NCI-H1092 (cell line): Measurements from ENCODE around the gene PKN3.
A peak's percentile ranks its signal among the peaks of the same experiment; 100 is the strongest.
"Not testable (repeated sequence)": the region's sequence is repeated elsewhere in the genome, so short reads cannot be mapped to it uniquely, and the experiment has no call there.

ENCODE experiments used
- DNase-seq: peaks from one replicate; lab custom pipeline; 2025; lab: John Stamatoyannopoulos, UW

Gene PKN3

DNA sequence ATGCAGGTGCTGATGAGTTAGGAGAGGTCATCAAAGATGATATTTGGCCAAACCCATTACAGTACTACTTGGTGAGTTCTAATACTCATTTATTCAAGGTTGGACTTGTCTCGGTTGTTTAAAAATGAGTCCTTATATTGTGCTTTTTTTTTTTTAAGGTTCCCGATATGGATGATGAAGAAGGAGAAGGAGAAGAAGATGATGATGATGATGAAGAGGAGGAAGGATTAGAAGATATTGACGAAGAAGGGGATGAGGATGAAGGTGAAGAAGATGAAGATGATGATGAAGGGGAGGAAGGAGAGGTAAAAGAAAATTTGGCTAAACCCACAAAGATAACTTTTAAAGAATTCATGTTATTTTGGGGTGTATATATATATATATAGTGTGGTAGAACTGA is 8.6 kb upstream of the PKN3 start:
- DNase-seq, result not testable (repeated sequence)

DNA sequence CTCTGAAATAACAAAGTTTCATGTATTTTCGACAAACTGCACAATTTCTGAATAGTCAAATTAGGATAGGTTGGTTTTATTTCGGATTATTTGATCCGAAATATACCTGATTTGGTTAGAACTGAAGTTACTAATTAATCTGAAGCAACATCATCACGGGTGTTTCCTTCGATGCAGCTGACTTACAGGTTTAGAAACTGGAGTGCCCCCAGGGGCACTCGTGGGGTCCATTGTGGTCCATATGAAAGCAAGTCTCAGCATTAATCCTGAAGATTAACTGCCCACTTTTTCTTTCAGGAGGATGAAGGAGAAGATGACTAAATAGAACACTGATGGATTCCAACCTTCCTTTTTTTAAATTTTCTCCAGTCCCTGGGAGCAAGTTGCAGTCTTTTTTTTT is 8.0 kb upstream of the PKN3 start:
- DNase-seq, result no peak

DNA sequence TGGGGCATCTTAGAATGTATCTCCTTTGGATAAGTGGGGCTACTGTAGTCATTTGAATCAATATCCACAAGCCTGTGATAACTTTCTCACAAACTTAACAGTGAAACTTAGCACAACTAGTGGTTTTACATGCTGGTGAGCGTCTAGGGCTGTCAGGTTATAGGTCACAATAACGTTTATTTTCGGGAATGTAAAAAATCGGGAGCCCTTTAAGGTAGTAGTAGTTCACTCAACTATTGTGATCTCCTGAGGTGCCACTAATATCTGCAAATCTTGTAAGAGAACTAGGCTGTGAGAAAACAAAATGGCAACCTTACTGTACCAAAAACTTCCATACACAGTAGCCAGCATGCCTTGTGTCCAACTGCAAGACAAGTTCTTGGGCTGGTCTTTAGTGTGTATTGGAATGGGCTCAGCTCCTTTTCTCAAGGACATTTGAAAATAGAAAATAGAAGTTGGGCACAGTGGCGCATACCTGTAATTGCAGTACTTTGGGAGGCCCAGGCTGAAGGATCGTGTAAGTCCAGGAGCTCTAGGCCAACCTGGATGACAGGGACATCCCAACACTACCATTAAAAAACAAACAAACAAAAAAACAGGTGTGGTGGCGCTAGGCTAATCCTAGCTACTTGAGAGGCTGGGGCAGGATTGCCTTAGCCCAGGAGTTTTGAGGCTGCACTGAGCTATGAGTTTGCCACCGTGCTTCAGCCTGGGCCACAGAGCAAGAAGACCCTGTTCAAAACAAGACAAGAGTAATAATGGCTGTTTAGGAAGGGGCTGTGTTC is 5.2 kb upstream of the PKN3 start:
- no peak for DNase-seq

DNA sequence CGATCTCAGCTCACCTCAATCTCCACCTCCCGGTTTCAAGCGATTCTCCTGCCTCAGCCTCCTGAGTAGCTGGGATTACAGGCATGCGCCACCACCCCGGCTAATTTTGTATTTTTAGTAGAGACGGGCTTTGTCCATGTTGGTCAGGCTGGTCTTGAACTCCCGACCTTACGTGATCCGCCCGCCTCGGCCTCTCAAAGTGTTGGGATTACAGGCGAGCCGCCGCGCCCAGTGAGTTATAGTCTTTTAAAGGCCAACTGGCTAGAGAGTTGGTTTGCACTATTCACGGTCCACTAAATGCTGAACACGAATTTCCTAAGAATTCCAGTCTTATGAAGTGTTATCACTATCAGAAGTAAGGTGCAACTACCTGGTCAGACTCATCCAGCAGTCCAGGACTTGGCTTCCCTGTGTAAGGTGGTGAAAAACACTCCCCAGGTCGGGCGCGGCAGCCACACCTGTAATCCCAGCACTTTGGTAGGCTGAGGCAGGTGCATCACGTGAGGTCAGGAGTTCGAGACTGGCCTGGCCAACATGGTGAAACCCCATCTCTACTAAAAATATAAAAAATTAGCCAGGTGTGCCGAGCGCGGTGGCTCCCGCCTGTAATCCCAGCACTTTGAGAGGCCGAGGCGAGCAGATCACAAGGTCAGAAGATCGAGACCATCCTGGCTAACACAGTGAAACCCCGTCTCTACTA is 3.1 kb upstream of the PKN3 start:
- DNase-seq, result not testable (repeated sequence)

DNA sequence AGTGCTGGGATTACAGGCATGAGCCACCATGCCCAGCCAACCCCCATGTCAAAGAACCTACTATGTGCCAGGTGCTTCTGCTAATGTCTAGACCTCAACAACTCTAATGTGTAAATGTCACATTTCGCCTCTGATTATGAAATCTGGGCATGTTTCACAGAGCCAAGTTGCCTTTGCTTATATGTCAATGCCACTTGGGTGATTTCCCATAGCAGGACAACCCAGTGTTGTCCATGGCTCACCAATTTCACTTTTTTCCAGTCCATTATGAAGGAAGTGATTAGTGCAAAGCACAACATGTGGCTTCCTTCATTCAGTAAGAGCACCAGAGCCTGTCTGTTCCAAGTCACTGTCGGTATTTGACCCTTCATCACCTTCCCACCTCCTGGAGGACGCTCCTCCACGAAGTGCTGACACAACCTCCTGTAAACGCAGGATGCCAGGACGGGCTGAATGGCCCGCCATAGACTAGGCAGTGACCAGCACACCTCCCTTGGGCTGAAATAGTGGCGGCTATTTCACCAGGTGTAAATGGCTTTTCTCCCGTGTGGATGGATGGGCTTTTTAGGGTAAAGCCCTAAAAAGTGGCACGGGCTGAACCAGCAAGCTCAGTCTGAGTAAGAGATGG is 962 bp upstream of the PKN3 start:
- no peak for DNase-seq

DNA sequence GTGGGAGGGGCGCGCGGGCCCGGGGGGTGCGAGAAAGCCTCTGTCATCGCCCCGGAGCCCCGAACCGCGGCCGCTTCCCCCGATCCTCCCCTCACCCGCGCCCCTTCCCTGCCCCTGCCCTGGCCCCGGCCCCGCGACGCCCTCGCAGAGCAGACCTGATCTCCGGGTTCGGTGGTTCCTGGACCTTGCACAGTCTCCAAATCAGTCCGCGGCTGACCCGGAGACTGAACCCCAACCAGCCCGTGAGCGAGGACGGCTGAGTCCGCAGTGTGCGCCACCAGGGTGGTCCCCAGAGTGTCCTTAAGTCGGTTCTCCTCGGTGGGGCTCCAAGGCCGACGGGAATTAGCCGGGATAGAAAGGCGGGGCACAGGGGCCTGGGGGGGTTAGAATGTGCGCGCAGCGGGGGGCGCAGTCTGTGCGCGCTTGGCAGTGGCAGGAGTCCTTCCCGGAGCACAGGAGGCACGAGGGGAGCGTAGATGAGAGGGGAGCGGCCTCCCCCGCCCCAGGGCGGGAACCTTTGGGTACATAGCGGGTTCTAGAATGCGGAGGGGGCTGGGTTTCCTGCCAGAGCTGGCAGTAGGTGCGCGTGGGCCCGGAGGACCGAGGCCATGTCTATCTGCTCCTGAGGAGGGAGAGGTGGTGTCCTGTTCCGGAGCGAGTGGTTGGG is 779 bp downstream of the PKN3 start:
- DNase-seq, result peak; percentile 10

DNA sequence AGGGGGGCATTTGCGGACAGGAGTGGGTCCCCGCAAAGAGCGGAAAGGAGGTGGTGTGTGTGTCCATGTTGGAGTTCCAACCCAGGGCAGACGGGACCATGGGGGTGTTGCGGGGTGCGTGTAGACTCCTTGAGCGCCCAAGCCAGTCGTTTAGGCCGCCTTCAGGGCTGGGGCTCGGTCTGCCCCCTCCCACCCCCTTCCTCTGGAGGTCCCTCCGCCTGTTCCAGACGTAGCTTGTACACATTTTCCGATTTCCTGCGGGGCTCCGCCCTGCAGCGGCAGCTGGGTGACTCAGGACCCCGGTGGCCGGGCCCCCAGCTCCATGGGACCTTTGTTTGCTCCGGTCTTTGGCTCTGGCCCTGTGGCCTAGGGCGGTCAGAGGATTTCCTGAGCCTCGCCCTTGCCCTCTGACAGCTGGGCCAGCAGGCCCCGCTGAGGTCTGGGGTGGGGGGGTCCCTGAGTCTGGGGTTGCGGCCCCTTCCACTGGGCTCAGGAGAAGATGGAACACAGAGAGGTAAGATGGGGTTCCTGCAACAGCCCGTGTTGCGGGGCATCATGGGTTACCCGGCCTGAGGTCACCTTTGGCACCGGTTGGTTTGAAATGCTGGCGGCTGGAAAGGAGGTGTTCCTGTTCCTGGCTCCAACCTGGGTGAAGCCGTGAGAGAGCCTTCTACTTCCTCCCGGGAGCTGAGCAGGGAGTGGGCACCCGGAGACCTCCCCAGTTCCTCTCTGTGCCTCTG is 1.5 kb downstream of the PKN3 start:
- no peak for DNase-seq

DNA sequence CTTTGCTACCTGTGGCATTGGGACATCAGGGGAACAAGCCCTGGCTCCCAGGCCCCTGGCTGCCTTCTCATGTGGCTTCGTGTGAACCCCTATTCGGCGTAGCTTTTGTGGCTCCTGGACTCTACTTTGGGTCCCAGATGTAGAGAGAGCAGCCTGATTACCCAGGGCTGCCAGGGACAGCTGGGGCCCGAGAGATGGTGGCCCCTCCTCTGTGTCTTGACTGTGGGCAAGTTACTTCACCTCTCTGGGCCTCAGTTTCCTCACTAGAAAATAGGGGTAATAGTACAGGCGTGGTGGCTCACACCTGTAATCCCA is 2.0 kb downstream of the PKN3 start:
- DNase-seq, result no peak

DNA sequence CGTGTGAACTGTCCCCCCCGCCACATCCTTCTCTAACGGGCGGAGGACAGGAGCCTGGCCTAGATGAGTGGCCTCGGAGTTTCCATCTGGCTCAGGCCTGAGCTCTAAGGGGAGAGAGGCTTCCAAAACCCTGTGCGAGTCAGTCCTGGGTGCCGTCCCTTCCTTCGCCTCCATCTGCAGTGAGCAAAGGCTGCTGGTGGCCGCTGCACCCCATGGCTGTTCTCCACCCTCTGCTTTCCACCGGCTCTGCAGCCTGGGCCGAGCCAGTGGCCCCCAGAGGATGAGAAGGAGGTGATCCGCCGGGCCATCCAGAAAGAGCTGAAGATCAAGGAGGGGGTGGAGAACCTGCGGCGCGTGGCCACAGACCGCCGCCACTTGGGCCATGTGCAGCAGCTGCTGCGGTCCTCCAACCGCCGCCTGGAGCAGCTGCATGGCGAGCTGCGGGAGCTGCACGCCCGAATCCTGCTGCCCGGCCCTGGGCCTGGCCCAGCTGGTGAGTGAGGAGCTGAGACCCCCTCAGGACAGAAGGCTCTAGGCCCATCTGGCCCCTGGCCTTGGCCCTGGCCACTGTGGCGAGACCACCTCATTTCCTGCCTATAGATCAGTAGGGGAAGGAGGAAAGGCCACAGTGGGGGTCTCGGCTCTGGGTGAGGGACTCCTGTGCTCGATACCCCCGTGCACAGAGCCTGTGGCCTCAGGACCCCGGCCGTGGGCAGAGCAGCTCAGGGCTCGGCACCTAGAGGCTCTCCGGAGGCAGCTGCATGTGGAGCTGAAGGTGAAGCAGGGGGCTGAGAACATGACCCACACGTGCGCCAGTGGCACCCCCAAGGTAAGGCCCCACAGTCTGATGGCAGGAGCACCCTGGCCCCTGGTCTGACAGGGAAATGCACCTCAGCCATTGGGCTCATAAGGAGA is 3.0 kb downstream of the PKN3 start:
- DNase-seq, result no peak

DNA sequence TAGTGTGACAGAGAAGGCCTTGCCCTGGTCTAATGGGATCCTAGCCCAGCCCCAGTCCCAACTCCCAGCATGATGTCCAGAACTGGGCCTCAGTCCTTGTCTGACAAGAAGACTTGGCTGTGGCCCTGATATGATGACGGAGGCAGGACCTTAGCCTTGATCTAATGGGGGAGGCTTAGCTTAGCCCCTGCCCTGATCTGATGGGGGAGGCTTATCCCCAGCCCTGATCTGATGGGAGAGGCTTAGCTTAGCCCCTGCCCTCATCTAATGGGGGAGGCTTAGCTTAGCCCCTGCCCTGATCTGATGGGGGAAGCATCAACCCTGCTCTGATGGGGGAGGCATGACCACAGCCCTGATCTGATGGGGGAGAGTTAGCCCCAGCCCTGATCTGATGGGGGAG is 3.7 kb downstream of the PKN3 start:
- no peak for DNase-seq

DNA sequence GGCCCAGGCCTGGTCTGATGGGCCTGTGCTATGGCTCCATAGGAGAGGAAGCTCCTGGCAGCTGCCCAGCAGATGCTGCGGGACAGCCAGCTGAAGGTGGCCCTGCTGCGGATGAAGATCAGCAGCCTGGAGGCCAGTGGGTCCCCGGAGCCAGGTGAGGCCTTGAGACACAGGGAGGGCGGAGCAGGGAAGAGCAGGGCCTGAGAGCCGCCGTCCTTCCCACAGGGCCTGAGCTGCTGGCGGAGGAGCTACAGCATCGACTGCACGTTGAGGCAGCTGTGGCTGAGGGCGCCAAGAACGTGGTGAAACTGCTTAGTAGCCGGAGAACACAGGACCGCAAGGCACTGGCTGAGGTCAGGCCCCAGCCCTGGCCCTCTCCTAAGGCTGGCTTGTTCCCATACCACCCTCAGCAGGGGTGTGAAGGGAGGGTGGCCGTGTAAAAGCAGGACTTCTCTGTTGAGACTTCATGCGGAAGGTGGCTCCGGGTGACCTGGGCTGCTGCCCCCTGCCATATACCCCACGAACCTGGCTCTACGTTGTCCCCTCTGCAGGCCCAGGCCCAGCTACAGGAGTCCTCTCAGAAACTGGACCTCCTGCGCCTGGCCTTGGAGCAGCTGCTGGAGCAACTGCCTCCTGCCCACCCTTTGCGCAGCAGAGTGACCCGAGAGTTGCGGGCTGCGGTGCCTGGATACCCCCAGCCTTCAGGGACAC is 4.5 kb downstream of the PKN3 start:
- no peak for DNase-seq

DNA sequence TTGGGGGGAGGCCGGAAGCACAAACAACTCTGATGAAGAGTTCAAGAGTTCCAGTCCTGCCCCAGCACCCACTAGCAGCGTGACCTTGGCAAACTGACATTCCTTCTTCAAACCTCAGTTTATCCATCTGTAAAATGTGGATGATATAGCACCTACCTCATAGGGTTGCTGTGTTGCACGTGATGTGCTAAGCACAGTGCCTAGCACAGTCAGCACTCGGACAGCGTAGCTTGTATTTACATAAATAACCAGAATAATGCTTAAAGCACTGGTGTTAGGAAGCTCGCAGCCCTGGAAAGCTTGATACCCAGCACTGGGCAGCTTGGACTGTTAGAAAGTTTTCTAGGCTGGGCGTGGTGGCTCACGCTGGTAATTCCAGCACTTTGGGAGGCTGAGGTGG is 5.1 kb downstream of the PKN3 start:
- no peak for DNase-seq

DNA sequence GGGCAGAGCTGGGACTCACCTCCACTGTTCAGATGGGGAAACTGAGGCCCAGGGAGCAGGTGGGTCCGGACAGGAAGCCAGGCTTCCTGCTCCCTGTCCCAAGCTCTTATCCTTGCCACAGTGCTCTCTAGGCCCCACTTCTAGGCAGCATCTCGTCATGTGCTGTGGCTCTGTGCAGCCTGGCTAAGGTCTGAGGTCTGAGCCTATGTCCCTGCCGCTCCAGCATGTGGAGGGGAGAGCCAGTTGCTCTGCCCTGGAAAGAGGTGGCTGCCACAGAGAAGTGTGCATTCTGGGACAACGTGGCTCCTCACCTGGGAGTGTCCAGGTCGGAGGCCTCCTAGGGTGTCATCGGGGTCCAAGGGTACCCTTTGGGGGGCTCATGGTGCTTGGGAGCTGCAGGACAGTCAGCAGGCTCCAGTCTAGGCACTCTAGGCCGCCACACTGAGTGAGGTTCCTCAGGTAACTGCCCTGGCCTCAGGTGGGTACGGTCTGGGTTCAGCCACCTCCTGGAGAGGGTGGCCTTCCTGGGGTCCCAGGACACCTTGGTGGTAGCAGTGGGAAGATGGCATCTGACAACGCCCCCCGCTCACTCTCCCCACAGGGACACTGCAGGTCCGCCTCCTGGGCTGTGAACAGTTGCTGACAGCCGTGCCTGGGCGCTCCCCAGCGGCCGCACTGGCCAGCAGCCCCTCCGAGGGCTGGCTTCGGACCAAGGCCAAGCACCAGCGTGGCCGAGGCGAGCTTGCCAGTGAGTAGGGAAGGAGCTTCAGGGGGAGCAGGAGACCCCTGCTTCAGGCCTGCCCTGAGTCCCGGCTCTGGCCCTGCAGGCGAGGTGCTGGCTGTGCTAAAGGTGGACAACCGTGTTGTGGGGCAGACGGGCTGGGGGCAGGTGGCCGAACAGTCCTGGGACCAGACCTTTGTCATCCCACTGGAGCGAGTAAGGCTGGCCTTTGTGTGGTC is 10.4 kb downstream of the PKN3 start:
- no peak for DNase-seq

DNA sequence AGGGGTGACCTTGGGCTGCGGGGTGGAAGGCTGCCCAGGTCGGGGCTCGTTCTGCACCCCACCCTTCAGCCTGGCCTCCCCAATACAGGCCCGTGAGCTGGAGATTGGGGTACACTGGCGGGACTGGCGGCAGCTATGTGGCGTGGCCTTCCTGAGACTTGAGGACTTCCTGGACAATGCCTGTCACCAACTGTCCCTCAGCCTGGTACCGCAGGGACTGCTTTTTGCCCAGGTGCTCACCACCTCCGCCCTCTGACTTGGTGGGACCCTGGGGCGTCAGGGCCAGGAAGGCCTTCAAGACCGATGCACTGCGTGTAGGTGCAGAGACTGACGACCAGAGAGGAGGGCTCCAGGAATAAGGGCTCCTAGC is 11.1 kb downstream of the PKN3 start:
- no peak for DNase-seq

DNA sequence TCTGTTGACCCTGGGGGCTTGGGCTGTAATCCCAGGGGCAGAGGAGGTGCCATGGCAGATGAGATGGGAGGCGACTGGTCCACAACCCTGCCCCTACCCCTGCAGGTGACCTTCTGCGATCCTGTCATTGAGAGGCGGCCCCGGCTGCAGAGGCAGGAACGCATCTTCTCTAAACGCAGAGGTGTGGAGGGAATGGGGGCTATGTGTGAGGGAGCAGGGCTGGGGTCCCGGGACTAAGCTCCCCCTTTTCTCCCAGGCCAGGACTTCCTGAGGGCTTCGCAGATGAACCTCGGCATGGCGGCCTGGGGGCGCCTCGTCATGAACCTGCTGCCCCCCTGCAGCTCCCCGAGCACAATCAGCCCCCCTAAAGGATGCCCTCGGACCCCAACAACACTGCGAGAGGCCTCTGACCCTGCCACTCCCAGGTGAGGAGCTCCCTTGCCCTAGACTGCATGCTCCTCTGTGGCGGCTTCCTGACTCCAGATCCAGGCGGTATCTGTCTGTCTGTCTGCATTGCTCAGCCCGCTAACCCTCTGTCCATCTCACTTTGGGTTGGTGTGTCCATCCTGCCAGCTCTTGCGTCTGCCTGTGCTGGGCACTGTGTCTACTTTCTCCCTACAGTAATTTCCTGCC is 11.8 kb downstream of the PKN3 start:
- no peak for DNase-seq

DNA sequence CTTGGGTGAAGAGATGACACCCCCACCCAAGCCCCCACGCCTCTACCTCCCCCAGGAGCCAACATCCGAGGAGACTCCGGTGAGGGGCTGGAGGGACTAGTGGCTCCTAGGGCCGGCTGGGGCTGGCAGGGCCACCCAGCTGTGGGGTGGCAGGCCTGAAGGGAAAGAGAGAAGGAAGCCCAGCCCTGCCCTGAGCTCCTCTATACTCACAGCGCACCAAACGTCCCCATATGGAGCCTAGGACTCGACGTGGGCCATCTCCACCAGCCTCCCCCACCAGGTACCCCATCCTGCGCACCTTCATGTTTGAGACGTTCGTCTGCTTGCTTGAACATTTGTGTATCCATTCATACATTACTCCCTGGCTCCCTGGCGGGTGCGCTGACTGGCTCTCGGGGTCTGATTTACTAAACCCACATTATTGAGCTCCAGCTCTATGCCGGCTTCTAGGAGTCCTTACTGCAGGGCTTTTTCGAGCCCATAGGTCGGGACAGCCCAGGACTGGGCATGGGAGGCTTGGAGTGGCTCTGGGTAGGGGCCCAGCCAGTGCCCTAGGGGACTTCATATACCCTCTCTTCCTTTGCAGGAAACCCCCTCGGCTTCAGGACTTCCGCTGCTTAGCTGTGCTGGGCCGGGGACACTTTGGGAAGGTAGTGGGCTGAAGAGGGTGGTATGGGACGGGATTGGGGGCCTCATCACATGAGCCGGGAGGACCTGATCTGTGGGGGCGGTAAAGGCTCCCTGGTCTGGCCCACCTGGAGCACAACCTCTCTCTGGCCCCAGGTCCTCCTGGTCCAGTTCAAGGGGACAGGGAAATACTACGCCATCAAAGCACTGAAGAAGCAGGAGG is 12.5 kb downstream of the PKN3 start:
- DNase-seq, result no peak

DNA sequence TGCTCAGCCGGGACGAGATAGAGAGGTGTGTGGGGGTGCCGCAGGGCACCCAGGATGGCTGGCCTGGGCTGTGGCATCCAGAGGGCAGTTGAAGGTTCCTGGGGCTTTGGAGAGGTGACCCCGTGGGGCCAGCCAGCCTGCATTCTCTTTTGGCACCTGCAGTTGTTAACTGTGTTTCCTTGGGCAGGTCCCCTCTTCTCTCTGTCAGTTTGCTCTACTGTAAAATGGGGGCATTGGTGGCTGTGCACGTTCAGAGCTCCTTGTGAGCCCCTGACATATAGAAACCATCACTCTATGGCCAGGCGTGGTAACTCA is 13.1 kb downstream of the PKN3 start:
- no peak for DNase-seq
